HG03354 (cell line): ENCODE data around the gene FOXP4.
"Not testable (repeated sequence)": the region's sequence is repeated elsewhere in the genome, so short reads cannot be mapped to it uniquely, and the experiment has no call there.

Source experiments
- ATAC-seq: cut with Tn5 transposase; IDR thresholded peaks from one replicate; pipeline ENCODE4 v1.9.1; 2021; ENCODE audit warnings: mild to moderate bottlenecking; ENCODE audit not compliant: unreplicated experiment, poor library complexity, severe bottlenecking

FOXP4 gene

GRCh38 chr6:41615311-41615710, 69.1 kb downstream of the FOXP4 start:
- no peak for ATAC-seq

GRCh38 chr6:41618598-41618997, 72.4 kb downstream of the FOXP4 start:
- no peak for ATAC-seq

GRCh38 chr6:41619193-41619592, 73.0 kb downstream of the FOXP4 start:
- ATAC-seq: not testable (repeated sequence)

GRCh38 chr6:41621367-41621766, 75.2 kb downstream of the FOXP4 start:
- no peak for ATAC-seq

GRCh38 chr6:41621802-41622201, 75.6 kb downstream of the FOXP4 start:
- ATAC-seq: no peak

- ATAC-seq: no peak
Measured at GRCh38 chr6:41622206-41622988, 76.2 kb downstream of the FOXP4 start.

- ATAC-seq: no peak
Measured at GRCh38 chr6:41623330-41623729, 77.1 kb downstream of the FOXP4 start.

GRCh38 chr6:41624621-41625380, 78.6 kb downstream of the FOXP4 start:
- no peak for ATAC-seq

- ATAC-seq: no peak
Measured at GRCh38 chr6:41625442-41625841, 79.3 kb downstream of the FOXP4 start.

GRCh38 chr6:41626022-41626421, 79.8 kb downstream of the FOXP4 start:
- ATAC-seq: no peak

GRCh38 chr6:41626917-41627316, 80.7 kb downstream of the FOXP4 start:
- no peak for ATAC-seq

GRCh38 chr6:41629128-41629527, 82.9 kb downstream of the FOXP4 start:
- ATAC-seq: no peak

GRCh38 chr6:41630069-41630468, 83.9 kb downstream of the FOXP4 start:
- no peak for ATAC-seq

- no peak for ATAC-seq
Measured at GRCh38 chr6:41630946-41631345, 84.8 kb downstream of the FOXP4 start.

- no peak for ATAC-seq
Measured at GRCh38 chr6:41633056-41633634, 87.0 kb downstream of the FOXP4 start.

GRCh38 chr6:41634657-41635056, 88.5 kb downstream of the FOXP4 start:
- ATAC-seq: no peak

GRCh38 chr6:41635365-41635764, 89.2 kb downstream of the FOXP4 start:
- no peak for ATAC-seq

GRCh38 chr6:41636833-41637193, 90.6 kb downstream of the FOXP4 start:
- no peak for ATAC-seq

GRCh38 chr6:41637194-41638001, 91.2 kb downstream of the FOXP4 start:
- ATAC-seq: no peak
